Nephron progenitor cell (in vitro differentiated cells): ENCODE measurements around the gene CCDC92.
A peak's percentile ranks its signal among the peaks of the same experiment; 100 is the strongest.

Source experiments
- DNase-seq: peaks from one replicate; pipeline ENCODE4 v3.0.0; 2021
- H3K27ac Mint-ChIP-seq: 2 replicates; pipeline ENCODE4 v1.8.0; 2021; ENCODE audit warnings: mild to moderate bottlenecking, moderate library complexity, mixed read lengths
- H3K27me3 Mint-ChIP-seq: 2 replicates; pipeline ENCODE4 v1.8.0; 2021; ENCODE audit warnings: mild to moderate bottlenecking, low read depth, mixed read lengths; ENCODE audit not compliant: poor library complexity
- H3K36me3 Mint-ChIP-seq: 2 replicates; pipeline ENCODE4 v1.8.0; 2021; ENCODE audit warnings: low read depth, mixed read lengths
- H3K4me1 Mint-ChIP-seq: 2 replicates; pipeline ENCODE4 v1.8.0; 2021; ENCODE audit warnings: mixed read lengths
- H3K4me3 Mint-ChIP-seq: 2 replicates; pipeline ENCODE4 v1.8.0; 2021; ENCODE audit warnings: mild to moderate bottlenecking, moderate library complexity, mixed read lengths
- H3K9me3 Mint-ChIP-seq: 2 replicates; pipeline ENCODE4 v1.8.0; 2021; ENCODE audit warnings: mild to moderate bottlenecking, moderate library complexity, mixed read lengths
- TF ChIP-seq, protein P1 (sequence below): fragments of 200-600 bp; sonication (generic); IDR thresholded peaks from 2 replicates; pipeline ENCODE4 v1.5.0; 2021; ENCODE audit warnings: antibody characterized with exemption

Gene CCDC92

DNA sequence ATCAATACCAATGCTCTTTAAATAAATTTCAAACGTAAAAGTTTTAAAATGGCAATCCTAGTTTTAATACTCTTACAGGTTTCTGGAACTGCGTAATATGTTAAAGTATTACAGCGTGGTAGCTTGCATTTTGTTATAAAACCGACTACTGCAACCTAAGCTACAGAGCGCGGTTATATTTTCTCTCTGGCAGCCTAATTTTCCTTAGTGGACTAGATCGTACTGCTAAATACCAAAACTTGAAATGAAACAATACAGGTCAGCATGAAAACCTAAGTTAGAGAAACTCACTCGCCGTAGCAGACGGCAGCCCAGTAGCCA lies 1.2 kb downstream of the CCDC92 start:
- H3K27me3 Mint-ChIP-seq, result peaks cover 12% of the 10 kb centered on the region
- H3K27ac Mint-ChIP-seq, result peak overlapping the region; percentile 82
- H3K4me3 Mint-ChIP-seq, result peak overlapping the region; percentile 95
- no peak for DNase-seq
- peaks cover 74% of the 10 kb centered on the region for H3K4me1 Mint-ChIP-seq
- TF ChIP-seq, protein P1, sequence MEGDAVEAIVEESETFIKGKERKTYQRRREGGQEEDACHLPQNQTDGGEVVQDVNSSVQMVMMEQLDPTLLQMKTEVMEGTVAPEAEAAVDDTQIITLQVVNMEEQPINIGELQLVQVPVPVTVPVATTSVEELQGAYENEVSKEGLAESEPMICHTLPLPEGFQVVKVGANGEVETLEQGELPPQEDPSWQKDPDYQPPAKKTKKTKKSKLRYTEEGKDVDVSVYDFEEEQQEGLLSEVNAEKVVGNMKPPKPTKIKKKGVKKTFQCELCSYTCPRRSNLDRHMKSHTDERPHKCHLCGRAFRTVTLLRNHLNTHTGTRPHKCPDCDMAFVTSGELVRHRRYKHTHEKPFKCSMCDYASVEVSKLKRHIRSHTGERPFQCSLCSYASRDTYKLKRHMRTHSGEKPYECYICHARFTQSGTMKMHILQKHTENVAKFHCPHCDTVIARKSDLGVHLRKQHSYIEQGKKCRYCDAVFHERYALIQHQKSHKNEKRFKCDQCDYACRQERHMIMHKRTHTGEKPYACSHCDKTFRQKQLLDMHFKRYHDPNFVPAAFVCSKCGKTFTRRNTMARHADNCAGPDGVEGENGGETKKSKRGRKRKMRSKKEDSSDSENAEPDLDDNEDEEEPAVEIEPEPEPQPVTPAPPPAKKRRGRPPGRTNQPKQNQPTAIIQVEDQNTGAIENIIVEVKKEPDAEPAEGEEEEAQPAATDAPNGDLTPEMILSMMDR, result no peak
- H3K9me3 Mint-ChIP-seq, result no peaks in the 10 kb centered on the region
- H3K36me3 Mint-ChIP-seq, result peaks cover 22% of the 10 kb centered on the region

DNA sequence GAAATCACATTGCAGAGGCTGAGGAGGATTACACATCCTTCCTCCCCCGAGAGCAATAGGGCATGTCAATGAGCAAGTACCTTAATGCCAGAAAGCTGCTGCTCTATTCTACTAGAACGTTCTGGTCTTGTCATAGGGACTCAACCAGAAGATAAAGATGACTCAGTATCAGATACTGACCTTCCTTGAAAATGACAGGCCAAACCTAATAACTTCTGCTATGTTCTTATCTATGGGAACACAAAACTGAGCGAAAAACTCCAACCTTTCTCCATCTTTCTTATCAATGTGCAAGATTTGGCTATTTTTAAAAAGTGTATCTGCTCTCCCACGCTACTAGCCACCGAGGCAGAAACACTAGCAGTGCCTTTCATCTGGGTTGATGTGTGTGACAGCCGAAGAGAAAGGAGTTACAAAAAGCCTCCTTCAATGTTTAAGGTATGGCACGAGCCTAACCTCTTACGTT lies 5.5 kb downstream of the CCDC92 start:
- Mint-ChIP-seq H3K27me3 (peaks cover 15% of the 10 kb centered on the region), H3K36me3 (peaks cover 5% of the 10 kb centered on the region), H3K9me3 (no peaks in the 10 kb centered on the region), H3K4me1 (peaks cover 64% of the 10 kb centered on the region), H3K4me3 (no peak overlapping the region), H3K27ac (no peak overlapping the region)
- no peak for DNase-seq
- TF ChIP-seq, protein P1, result no peak

DNA sequence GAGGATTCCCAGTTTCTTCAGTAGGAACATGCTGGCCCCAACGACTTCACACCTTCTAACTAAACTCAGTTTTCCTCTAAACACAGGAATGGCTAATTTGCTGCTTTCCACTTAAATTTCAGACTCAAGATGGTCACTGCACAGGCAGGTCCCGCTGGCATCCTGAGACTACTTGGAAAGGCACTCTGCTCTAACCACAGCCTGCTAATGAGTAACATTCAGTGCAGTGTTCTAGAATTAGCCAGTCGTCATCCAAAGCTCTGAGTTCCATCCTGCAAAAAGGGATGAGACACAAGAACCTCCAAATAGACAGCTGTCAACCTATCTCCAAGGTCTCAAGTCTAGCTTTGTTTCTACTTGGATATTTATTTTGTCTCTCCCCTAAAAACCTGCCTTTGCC lies 6.0 kb downstream of the CCDC92 start:
- no peak for DNase-seq
- Mint-ChIP-seq H3K4me3 (no peak overlapping the region), H3K27ac (no peak overlapping the region), H3K9me3 (no peaks in the 10 kb centered on the region), H3K4me1 (peaks cover 65% of the 10 kb centered on the region), H3K36me3 (peaks cover 5% of the 10 kb centered on the region), H3K27me3 (peaks cover 15% of the 10 kb centered on the region)
- TF ChIP-seq, protein P1, result no peak

DNA sequence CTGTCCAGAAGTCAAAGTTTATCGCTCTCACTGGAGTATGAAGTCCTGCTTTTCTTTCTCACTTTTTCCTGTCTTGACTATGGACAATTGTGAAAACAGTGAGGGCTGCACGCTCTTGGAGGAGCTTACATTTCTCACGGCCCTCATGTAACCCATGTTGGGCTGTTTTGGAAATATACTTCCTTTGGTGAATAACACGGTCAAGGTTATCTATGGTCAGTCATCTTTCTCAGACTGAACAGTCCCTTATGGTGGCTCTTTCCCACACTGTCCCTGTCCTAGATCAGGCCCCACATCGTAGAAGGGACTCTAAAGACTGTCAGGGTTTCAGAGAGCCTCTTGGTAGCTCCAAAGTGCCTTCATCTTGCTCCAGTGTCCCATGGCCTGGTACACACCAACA lies 7.2 kb downstream of the CCDC92 start:
- Mint-ChIP-seq H3K9me3 (no peaks in the 10 kb centered on the region), H3K36me3 (peaks cover 5% of the 10 kb centered on the region), H3K4me1 (peaks cover 54% of the 10 kb centered on the region), H3K4me3 (no peak overlapping the region), H3K27me3 (peaks cover 9% of the 10 kb centered on the region), H3K27ac (no peak overlapping the region)
- DNase-seq, result no peak
- TF ChIP-seq, protein P1, result no peak

DNA sequence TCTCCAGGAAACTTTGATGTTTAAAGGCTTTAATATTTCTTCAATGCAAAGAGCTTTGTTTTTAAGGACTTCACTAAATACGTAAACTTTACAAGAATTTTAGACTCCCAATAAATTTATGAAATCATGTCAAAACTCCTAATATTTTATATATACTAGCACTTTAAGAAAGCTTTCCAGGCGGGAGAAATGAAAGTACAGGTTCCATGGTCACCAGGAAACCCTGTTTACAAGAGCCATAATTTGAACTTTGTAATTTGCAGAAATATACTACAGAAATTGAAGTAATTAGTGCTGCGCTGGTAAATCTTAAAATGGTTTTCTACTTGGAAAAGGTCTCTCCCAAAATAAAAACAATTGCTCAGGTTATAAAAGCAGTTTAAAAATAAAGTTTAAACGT lies 8.8 kb downstream of the CCDC92 start:
- H3K9me3 Mint-ChIP-seq, result no peaks in the 10 kb centered on the region
- DNase-seq, result no peak
- no peak overlapping the region for H3K27ac Mint-ChIP-seq
- peaks cover 3% of the 10 kb centered on the region for H3K27me3 Mint-ChIP-seq
- TF ChIP-seq, protein P1, result no peak
- H3K4me1 Mint-ChIP-seq, result peaks cover 43% of the 10 kb centered on the region
- peaks cover 5% of the 10 kb centered on the region for H3K36me3 Mint-ChIP-seq
- H3K4me3 Mint-ChIP-seq, result no peak overlapping the region

DNA sequence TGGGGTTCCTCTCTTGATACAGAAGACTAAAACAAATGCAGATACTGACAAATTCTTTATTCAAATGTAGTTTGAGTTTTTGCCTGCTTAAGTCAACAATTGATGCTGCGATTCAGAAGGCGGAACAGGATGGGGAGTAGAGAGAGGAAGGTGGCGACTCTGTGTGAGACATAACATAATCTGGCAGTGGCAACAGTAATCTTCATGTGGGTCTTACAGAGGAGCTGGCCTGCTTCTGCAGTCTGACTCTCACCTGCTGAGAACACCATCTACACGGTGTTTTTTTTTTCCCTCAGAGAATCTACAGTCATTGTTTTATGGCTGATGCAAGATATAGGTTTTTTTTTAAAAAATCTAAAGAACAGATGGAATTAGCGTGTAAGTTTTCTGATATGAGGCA lies 10.1 kb downstream of the CCDC92 start:
- Mint-ChIP-seq H3K27ac (peak overlapping the region; percentile 65), H3K9me3 (no peaks in the 10 kb centered on the region), H3K4me3 (no peak overlapping the region), H3K36me3 (peaks cover 2% of the 10 kb centered on the region), H3K4me1 (peaks cover 41% of the 10 kb centered on the region), H3K27me3 (peaks cover 7% of the 10 kb centered on the region)
- no peak for DNase-seq
- TF ChIP-seq, protein P1, result no peak
